Prostate gland (tissue), 2 donors: Measurements from ENCODE around the gene CYB5A.

Source experiments
- CTCF ChIP-seq, 4 experiments: fragments of 200-600 bp in 2 of 4; fragments of 450-650 bp in 2 of 4; sonication (generic) in 2 of 4; IDR thresholded peaks; 1 replicate in 3 of 4; 2 replicates in 1 of 4; pipeline ENCODE4 v1.5.1; 2016 to 2019; ENCODE audit warnings: antibody characterized with exemption in 4 of 4, mild to moderate bottlenecking in 2 of 4, moderate library complexity in 2 of 4
- POLR2AphosphoS5 ChIP-seq: sonication (generic); formaldehyde crosslinking; IDR thresholded peaks from one replicate; pipeline ENCODE4 v1.6.1; 2017; ENCODE audit warnings: antibody characterized with exemption

DNA sequence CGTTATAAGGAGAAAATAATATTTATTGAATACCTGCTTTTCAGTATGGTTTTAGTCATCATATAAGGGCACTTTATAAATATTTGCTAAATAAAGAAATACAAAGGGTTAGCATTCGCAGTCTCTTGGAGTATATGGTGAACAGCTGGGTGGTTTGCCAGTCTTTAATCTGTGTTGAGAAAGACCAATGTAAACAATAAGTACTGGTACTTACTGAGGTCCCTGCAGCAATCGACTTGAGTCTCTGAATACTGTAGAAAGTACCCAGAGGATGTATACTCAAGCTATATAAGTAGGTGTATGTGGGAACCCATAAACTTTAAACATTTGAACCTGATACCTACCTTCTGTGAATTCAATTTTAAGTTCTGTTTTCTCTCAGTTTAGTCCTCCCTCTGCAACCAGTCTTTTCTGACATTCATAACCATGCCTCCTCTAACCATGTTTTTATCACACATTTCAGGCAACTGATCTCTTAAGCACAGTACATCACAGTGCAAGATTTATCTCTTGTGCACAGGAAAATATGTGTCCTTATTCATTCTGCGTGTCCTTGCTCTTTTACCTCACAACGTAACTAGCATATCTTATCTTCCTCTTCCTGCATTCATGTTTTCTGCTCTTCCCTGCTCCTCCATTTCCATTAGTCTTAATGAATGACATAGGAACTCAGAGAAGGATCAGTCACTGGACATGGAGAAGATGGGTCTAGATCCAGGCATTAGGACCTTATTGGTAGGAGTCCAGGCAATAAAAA, 45.6 kb upstream of the CYB5A start:
- no peak for TF ChIP-seq POLR2AphosphoS5
- no peak for TF ChIP-seq CTCF (IDR thresholded peaks at IDR 0.05)
